ENCODE data around the gene SEZ6L.

Gene SEZ6L

GRCh38 chr22:26182723-26183122 is 13.5 kb downstream of the SEZ6L start:
- no peak for FAIRE-seq

GRCh38 chr22:26185190-26185589 is 15.9 kb downstream of the SEZ6L start:
- FAIRE-seq, result no peak

DNA sequence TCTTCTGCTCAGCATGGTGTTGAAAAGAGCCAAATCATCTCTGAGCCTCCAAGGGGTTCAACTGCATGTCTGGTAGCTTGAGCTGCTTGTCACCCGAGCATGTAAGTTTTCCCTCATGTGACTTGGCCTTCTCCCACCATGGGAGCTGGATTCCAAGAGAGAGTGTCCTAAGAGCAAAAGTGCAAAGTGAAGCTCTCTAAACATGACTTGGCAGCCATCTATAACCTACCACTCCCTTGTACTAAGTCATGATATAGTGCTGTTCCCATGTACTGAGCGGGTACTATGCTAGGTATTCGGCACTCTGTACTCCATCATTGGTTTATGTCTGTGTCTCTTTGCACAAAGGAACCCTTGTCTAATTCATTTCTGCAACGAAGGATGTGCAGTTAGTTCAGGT is 19.1 kb downstream of the SEZ6L start:
- no peak for FAIRE-seq

GRCh38 chr22:26194313-26194712 is 25.1 kb downstream of the SEZ6L start:
- no peak for FAIRE-seq

DNA sequence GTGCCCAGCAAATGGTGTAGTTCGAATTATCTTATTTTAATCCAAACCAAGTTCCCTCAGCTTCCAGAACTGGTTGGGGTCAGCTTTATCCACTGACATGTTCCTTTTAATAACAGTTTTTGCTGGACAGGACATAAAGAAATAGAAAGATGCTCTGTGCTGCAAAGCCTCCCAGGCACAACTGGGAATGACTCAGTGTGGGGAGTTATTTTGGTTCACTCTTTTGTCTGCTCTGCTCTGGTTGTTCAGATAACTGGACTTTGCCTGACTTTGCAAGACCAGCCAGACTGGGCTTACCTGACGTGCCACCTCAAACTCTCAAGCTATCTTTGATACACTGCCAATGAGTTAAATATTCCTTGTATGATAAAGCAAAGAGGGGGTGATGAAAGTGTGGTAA is 25.6 kb downstream of the SEZ6L start:
- no peak for FAIRE-seq

GRCh38 chr22:26196657-26197056 is 27.4 kb downstream of the SEZ6L start:
- FAIRE-seq, result no peak

DNA sequence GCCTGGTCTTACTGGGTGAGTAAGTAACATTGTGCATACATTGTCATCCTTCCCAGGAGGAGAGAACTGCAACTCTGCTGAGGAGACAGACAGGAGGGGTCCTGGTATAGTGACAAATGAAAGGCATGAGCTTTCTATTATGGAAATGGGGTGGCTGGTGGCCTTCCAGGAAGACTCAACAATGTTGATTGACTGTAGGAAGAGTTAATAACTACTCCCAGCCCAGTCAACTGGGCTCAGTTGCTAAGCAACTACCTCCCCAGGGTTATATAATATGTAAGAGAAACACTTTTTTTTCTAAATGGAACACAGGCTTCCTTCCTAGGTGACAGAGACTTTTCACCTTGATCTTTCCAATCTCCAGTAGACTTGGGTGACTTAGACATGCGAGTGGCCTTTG is 28.2 kb downstream of the SEZ6L start:
- FAIRE-seq, result no peak

GRCh38 chr22:26199665-26200064 is 30.4 kb downstream of the SEZ6L start:
- FAIRE-seq, result no peak

- no peak for FAIRE-seq
These were observed 33.1 kb downstream of the SEZ6L start for GRCh38 chr22:26202280-26202924.

- no peak for FAIRE-seq
These were observed 36.2 kb downstream of the SEZ6L start for GRCh38 chr22:26205494-26205893.

DNA sequence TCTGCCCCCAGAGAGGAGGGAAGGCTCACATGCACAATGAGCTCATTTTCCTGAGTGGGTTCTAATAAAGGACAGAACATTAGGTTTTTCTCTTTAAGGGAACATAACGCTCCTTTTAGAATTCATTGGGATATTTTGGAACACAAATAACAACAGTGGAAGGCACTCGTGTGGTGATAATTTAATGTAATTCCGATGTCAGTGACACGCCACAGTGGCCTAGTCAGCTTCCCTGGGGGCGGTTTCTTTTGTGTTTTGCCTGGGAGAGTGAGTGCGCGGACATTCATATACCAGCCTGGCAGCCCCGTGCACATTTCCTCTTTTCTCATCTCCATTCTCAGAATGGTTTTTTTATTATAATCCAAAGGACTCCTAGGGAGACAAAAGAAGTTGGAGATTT is 41.1 kb downstream of the SEZ6L start:
- no peak for FAIRE-seq

DNA sequence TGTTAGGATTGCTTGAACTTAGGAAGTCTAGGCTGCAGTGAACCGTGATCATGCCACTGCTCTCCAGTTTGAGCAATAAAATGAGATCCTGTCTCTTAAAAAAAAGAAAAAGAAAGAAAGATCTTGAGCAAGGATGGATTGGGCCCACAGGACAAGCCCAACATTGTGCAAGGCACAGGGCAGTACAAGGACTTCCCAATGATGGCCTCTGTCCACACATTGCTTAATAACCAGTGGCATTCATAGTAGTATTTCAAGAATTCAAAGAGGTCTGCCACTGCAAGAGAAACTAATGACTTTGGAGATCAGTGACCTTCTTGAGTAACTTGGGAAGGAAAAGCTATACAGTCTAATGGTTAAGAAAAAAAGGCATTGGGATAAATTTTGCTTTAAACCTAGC is 44.6 kb downstream of the SEZ6L start:
- FAIRE-seq, result no peak

DNA sequence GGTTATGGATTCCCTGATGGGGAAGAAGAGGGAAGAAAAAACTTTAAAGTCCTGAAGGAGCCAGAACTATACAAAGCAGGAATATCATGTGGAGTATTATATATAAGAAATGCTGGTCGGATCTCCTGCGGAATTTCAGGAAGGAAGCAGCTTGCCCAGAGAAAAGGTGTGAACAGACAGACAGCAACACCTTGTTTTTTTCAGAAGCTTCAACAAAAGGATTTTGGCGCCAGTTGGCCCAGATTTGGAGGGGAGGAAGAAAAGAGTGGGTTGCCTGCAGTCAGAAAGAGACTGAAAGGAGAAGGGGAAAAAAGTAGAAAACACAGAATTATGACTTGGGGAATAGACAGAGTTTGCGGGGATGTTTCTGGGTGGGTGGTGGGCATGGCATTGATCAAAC is 45.2 kb downstream of the SEZ6L start:
- no peak for FAIRE-seq

DNA sequence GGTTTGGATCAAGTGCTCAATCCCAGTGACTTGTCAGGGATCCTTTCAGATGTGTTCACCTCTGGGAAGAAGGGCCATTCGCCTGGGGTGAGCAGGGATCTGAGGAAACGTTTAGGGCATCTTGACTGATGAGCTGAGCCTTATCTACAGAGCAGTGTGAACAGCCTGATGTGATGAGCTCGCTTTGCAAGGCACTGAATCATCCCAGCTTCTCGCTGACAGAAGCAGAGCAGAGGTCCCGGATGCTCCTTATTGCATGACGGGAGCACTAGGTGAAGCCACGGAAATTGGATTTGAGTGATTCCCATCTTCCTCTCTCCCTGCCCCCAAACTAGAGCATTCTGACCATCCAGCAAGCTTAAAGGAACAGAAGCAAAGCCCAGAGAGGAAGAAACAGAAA is 46.5 kb downstream of the SEZ6L start:
- no peak for FAIRE-seq

DNA sequence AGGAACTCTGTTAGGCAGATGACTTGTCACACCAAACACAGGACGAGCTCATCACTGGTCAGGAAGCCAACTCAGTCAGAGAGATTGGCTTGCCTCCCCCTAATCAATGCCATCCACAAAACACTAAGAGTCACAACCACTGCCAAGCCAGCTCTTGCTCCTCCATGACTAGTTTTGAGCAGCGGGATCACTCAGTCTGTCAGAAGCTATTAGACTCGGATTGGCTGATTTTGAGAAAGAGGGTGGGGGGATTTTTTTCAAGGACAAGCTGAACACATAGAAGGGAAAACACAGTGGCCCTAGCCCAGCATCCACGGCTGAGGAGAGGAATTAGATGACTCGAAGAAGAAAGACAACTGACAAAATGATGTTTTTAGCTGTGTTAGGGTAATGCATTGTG is 55.9 kb downstream of the SEZ6L start:
- FAIRE-seq, result no peak

- FAIRE-seq, result no peak
These were observed 57.5 kb downstream of the SEZ6L start for GRCh38 chr22:26226538-26227297.

GRCh38 chr22:26229910-26230309 is 60.6 kb downstream of the SEZ6L start:
- FAIRE-seq, result no peak

DNA sequence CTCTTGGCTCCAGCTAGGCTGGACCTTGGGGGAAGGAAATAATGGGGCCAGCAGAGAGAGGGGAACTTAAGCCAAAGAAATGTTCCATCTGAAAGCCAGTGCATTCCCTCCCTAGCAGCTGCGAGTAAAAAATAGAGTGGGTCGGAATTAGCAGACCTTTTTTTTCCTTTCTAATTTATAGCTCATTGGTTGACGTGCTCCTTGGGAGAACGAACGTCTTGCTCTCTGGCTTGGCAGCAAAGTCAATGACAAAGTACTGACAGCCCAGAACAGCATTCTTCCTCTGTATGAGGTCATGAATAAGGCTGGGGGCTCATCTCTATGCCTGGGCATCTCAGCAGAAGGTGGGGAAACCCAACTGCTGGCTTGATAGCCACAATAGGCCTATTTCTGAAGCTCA is 65.0 kb downstream of the SEZ6L start:
- FAIRE-seq, result no peak

GRCh38 chr22:26235792-26236487 is 66.7 kb downstream of the SEZ6L start:
- FAIRE-seq, result no peak

- FAIRE-seq, result no peak
These were observed 67.7 kb downstream of the SEZ6L start for GRCh38 chr22:26236991-26237390.

- FAIRE-seq, result no peak
These were observed 69.3 kb downstream of the SEZ6L start for GRCh38 chr22:26238596-26238995.

GRCh38 chr22:26239581-26239980 is 70.3 kb downstream of the SEZ6L start:
- no peak for FAIRE-seq

DNA sequence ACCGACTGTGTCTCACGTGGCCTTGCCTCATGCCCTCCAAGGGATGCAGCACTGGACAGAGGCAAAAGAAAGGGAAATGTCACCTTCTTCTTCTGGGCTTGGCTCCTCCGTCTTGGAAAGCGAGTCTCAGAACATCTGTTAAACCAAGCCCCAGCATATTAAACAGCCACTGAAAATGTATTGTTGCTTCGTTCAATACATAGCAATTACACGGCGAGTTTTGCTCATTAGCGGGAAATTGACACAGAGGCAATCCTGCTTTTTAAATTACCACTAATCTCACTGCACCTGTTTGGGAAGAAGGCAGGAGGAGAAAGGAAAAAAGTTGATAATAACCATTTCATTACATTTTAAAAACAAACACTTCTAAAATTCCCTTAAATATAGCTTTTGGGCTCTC is 72.1 kb downstream of the SEZ6L start:
- no peak for FAIRE-seq

DNA sequence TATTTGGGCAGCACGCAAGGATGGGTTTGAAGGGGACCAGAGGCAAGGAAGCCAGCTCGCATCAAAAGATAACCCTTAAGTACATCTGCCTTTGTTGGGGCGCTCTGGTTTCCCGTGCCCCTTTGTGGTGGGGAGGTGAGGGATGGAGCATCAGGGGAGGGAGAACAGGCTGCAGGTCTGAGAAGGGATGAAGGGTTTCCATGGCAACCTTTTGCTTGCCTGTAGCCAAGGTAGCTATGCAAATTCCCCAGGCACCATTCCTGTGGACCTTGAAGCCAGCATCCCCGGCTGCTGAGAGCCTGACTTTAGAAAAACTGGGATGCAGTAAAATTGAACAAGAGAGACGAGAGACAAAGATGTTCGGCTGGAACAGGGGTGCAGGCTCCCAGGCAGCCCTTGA is 75.7 kb downstream of the SEZ6L start:
- FAIRE-seq, result no peak
